Activated naive CD4-positive, alpha-beta T cell treated with anti-CD3 and anti-CD28 coated beads for 36 hours (primary cell): ENCODE data around the gene CAPN12. TPM values are rescaled to one million over a fixed set of nuclear protein-coding genes. Genes with fewer than 3 reads are reported as not detected.

ENCODE experiments used
- CTCF ChIA-PET: fragments of 350-600 bp; sonication (Branson Sonifier 250); formaldehyde crosslinking; loops from one replicate; lab custom pipeline; 2021; ENCODE audit warnings: antibody characterized with exemption; lab: Charles Lee
- DNase-seq: peaks from one replicate; pipeline ENCODE4 v3.0.0-alpha.2; 2020
- H3K27ac Mint-ChIP-seq: one replicate; pipeline ENCODE4 v1.8.0; 2021; ENCODE audit warnings: mild to moderate bottlenecking, mixed read lengths
- H3K27me3 Mint-ChIP-seq: one replicate; pipeline ENCODE4 v1.8.0; 2021; ENCODE audit warnings: low read depth, mixed read lengths
- H3K36me3 Mint-ChIP-seq: one replicate; pipeline ENCODE4 v1.8.0; 2021; ENCODE audit warnings: low read depth, mixed read lengths
- H3K4me1 Mint-ChIP-seq: one replicate; pipeline ENCODE4 v1.8.0; 2021; ENCODE audit warnings: low read depth, mixed read lengths
- H3K4me3 Mint-ChIP-seq: one replicate; pipeline ENCODE4 v1.8.0; 2021; ENCODE audit warnings: mild to moderate bottlenecking, moderate library complexity, mixed read lengths
- H3K9me3 Mint-ChIP-seq: one replicate; pipeline ENCODE4 v1.8.0; 2021; ENCODE audit warnings: mixed read lengths
- intact Hi-C: fragments of 100-400 bp; cut with micrococcal nuclease; formaldehyde crosslinking; loops from one replicate; pipeline ENCODE4 v1.15.1; 2023
- total RNA-seq, 2 experiments: library from RNA; stranded (reverse); gene quantifications; one replicate each; pipeline ENCODE4 v1.2.3, GENCODE V29; 2021

The CAPN12 gene
- total RNA-seq, 2 experiments from 2014 or later = 1.9 to 2.2 TPM

DNA sequence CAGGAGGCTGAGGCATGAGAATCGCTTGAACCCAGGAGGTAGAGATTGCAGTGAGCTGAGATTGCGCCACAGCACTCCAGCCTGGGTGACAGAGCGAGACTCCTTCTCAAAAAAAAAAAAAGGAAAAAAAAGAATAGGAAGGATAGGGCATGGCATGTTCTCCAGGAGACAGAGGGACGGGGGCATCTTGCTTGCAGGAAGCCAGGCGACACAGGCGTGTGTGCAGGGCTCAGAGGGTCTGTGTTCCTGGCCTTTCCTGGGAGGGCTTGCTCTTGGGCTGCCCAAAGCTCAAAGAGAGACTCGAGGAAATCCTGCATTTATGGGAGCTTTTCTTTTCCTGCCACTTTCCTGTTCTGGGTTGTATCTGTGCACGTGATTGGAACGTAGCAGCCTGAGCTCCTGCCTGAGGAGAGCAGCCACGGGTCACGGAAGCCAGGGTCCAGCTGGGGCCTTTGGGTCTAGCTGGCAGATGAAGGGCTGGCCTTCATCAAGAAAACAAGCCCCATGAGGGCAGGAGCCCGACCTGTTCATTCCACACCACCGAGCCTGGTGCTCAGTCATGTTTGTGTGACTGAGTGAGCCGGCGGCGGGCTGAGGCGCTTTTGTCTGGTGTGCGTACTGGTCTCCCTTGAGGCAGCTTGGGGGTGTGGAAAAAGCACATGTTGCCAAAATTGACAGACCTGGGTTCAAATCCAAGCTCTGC is 44.5 kb downstream of the CAPN12 start:
- CTCF ChIA-PET = interaction anchor here (0.6 to 0.9 kb wide), 2 partner anchors 11 to 101 kb away, joined by 3 to 6 read pairs; no protein-coding TSS in a partner anchor
- Mint-ChIP-seq H3K36me3 (peaks cover 5% of the 10 kb centered on the region), H3K27ac (no peak overlapping the region), H3K27me3 (no peaks in the 10 kb centered on the region), H3K4me1 (peaks cover 14% of the 10 kb centered on the region), H3K9me3 (no peaks in the 10 kb centered on the region), H3K4me3 (no peak overlapping the region)
- intact Hi-C loops = no loop called here
- DNase-seq = no peak

DNA sequence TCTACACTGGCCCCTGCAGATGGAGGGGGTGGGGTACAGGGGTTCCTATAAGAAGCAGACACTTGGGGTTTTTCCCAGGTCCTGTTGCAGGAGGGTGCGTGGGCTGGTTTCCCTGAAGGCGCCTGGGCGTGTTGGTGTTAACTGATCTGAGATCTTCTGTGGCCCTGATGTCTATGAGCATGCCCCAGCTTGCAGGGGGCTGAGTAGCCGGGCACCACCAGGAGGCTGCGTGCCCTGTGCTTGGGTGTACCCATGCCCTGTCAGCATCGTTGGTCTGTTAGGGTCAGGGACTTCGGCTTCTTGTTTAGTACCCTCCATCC is 45.3 kb downstream of the CAPN12 start:
- intact Hi-C loops = no loop called here
- DNase-seq = peak; percentile 32
- Mint-ChIP-seq H3K9me3 (no peaks in the 10 kb centered on the region), H3K27ac (no peak overlapping the region), H3K4me1 (peaks cover 17% of the 10 kb centered on the region), H3K4me3 (no peak overlapping the region), H3K36me3 (peaks cover 5% of the 10 kb centered on the region), H3K27me3 (no peaks in the 10 kb centered on the region)
- CTCF ChIA-PET = interaction anchor here (0.9 kb wide), 1 partner anchor 12 kb away, joined by 3 read pairs; no protein-coding TSS in a partner anchor

DNA sequence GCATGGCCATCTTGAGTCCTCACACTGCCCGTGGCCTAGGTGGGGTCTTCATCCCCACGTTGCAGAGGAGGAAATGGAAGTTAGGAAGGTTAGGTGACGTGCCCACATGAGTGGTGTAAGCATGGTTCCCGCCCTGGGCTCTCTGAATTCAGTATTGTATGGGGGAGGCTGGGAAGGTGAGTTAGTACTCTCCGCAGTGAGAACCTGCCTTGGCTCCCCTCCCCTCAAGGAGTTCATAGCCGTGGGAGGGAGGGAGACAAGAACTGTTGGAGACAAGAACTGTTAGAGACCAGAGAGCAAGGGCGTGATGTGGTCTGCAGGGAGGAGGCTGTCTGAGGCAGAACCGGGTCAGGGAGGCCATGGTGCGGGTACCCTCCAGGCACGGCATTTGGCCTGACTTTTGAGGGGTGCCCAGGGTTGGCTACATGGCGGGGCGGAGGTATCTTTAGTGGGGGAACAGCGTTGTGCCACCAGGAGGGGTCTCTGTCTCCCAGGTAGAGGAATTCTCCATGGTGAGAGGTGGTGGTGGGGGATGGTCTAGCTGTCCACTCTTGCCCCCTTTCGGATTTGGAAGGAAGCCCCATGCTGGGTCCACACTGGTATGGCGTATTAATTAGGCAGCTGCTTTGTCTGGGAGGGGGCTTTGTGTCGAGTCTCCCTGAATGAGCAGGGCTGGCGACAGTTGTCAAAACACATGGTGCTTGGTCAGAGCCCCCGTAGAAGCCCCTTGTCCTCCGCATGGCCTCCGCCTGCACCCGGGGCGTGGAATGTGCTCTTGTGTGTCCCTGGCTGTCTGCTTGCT is 45.8 kb downstream of the CAPN12 start:
- Mint-ChIP-seq H3K36me3 (peaks cover 5% of the 10 kb centered on the region), H3K27me3 (no peaks in the 10 kb centered on the region), H3K4me3 (no peak overlapping the region), H3K27ac (no peak overlapping the region), H3K9me3 (no peaks in the 10 kb centered on the region), H3K4me1 (peaks cover 22% of the 10 kb centered on the region)
- DNase-seq = no peak
- intact Hi-C loops = no loop called here
- CTCF ChIA-PET = no interaction called here

DNA sequence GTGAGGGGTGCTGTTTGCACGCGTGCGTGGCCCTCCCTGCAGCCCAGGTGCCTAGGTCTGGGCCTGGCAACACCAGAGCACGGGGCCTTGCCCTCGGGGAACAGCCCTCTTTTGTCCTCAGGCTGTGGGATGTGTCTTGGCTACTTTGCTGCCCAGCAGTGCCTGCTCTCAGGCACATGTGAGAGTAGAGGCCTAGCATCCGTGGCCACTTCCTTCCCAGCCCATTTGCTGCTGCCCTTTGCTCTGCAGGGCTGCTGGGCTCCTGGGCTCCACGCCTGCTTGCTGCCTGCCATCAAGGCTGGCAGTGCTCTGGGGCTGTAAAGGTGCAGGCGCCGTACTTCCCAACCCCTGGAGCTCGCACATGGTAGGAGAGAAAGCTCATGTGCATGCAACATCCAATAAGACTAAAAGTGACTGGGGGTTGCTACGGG is 46.6 kb downstream of the CAPN12 start:
- Mint-ChIP-seq H3K9me3 (no peaks in the 10 kb centered on the region), H3K27ac (no peak overlapping the region), H3K27me3 (no peaks in the 10 kb centered on the region), H3K4me3 (no peak overlapping the region), H3K4me1 (peaks cover 29% of the 10 kb centered on the region), H3K36me3 (peaks cover 5% of the 10 kb centered on the region)
- intact Hi-C loops = no loop called here
- DNase-seq = no peak
- CTCF ChIA-PET = no interaction called here

DNA sequence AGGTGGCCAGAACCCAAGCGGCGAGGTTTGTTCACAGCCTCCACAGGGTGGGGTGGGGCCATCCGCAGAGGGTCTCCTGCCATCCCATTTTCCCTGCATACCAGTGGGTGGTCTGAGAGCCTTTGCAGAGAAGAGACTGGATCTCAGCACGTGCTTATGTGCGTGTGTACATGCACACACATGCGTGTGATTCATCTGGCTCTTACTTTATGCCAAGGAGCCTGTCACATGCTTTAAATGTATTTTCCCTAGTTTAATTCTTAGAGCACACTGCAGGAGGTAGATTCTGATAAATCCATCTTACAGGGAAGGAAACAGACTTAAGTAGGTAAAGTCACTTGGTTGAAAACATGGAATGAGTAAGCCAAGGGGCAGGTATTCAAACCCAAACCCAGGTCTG is 47.1 kb downstream of the CAPN12 start:
- peaks cover 29% of the 10 kb centered on the region for H3K4me1 Mint-ChIP-seq
- no peak overlapping the region for H3K4me3 Mint-ChIP-seq
- DNase-seq = no peak
- H3K27ac Mint-ChIP-seq = no peak overlapping the region
- intact Hi-C loops = no loop called here
- CTCF ChIA-PET = no interaction called here
- peaks cover 5% of the 10 kb centered on the region for H3K36me3 Mint-ChIP-seq
- no peaks in the 10 kb centered on the region for H3K27me3 Mint-ChIP-seq
- H3K9me3 Mint-ChIP-seq = no peaks in the 10 kb centered on the region

DNA sequence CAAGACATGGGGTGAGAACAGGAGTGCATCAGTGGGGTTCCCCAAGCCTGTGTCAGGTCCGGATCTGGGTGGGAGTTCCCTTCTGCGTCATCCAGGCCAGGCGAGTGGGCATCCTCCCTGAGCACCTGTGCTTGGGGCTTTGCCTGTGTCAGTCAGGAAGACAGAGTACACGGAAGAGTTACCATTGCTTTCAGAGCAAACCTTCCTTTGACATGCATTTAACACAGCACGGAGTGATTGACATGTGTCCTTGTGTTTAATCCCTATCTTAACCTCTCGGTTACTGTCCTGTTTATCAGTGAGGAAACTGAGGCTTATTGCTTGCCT is 47.6 kb downstream of the CAPN12 start:
- Mint-ChIP-seq H3K9me3 (no peaks in the 10 kb centered on the region), H3K4me3 (no peak overlapping the region), H3K36me3 (peaks cover 5% of the 10 kb centered on the region), H3K4me1 (peaks cover 29% of the 10 kb centered on the region), H3K27me3 (no peaks in the 10 kb centered on the region), H3K27ac (no peak overlapping the region)
- CTCF ChIA-PET = interaction anchor here (0.5 kb wide), 1 partner anchor 936 kb away, joined by 4 read pairs; no protein-coding TSS in a partner anchor
- intact Hi-C loops = no loop called here
- no peak for DNase-seq

DNA sequence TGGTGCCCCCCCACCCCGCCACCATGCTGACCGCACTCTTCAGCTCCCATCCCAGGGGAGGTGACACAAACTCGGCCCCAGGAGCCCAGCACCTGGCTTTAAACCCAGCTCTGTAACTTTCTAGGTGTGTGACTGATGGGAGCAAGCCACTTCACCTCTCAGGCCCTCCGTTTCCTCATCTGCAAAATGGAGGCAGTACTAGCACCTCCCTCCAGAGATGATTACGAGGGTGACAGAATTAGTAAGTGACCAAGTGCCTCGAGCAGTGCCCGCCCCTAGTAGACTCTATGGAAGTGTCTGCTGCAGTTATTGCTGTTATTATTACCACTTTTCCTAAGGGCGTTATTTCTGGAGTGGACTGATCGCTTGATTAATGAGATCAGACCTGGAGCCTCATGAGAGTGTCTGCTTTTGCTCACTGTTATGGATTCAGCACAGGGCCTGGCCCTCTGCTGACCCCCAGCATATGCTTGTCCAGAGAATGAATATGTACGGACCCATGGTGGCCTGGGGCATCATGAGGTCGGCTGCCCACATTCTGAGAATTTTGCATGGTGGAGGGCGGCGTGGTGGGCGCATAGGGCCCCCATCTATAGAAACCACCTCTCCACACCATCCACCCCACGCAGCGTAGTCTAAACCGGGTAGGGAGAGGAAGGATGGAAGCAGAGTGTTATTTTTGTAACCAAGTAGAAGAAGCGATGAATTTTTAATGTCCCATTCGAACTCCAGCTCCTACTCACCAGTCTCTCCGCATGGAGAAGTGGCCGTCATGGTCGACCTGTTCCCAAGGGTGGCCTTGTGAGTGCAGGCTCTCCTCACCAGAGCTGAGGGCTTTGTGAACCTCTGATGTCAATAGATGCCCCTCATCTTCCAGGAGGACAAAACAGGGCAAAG is 48.2 kb downstream of the CAPN12 start:
- H3K9me3 Mint-ChIP-seq = no peaks in the 10 kb centered on the region
- DNase-seq = no peak
- H3K4me1 Mint-ChIP-seq = peaks cover 29% of the 10 kb centered on the region
- CTCF ChIA-PET = interaction anchor here (0.5 to 1.0 kb wide), 2 partner anchors 219 to 936 kb away, joined by 3 to 4 read pairs; no protein-coding TSS in a partner anchor
- no peak overlapping the region for H3K27ac Mint-ChIP-seq
- H3K27me3 Mint-ChIP-seq = no peaks in the 10 kb centered on the region
- intact Hi-C loops = no loop called here
- peaks cover 1% of the 10 kb centered on the region for H3K36me3 Mint-ChIP-seq
- H3K4me3 Mint-ChIP-seq = no peak overlapping the region

DNA sequence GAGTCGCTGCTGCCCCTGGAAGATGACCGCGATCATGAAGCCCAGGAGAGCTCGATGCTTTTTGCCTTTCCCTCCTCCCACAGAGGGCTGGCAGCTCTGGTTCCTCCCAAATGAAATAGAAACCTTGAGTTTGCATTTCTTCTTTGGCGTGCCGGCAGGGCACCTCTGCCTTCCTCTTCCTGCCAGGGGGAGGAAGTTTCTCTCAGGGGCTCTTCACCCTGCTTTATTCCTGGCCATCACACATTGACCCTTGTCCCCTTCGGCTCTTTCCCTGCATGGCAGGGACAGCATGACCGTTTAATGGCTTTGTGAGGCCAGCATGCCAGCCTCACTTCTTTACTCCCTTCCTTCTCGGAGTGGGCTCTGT is 49.0 kb downstream of the CAPN12 start:
- intact Hi-C loops = no loop called here
- Mint-ChIP-seq H3K9me3 (no peaks in the 10 kb centered on the region), H3K4me1 (peaks cover 29% of the 10 kb centered on the region), H3K27ac (no peak overlapping the region), H3K27me3 (no peaks in the 10 kb centered on the region), H3K4me3 (no peak overlapping the region), H3K36me3 (no peaks in the 10 kb centered on the region)
- DNase-seq = no peak
- CTCF ChIA-PET = interaction anchor here (1.0 kb wide), 1 partner anchor 220 kb away, joined by 3 read pairs; no protein-coding TSS in a partner anchor

DNA sequence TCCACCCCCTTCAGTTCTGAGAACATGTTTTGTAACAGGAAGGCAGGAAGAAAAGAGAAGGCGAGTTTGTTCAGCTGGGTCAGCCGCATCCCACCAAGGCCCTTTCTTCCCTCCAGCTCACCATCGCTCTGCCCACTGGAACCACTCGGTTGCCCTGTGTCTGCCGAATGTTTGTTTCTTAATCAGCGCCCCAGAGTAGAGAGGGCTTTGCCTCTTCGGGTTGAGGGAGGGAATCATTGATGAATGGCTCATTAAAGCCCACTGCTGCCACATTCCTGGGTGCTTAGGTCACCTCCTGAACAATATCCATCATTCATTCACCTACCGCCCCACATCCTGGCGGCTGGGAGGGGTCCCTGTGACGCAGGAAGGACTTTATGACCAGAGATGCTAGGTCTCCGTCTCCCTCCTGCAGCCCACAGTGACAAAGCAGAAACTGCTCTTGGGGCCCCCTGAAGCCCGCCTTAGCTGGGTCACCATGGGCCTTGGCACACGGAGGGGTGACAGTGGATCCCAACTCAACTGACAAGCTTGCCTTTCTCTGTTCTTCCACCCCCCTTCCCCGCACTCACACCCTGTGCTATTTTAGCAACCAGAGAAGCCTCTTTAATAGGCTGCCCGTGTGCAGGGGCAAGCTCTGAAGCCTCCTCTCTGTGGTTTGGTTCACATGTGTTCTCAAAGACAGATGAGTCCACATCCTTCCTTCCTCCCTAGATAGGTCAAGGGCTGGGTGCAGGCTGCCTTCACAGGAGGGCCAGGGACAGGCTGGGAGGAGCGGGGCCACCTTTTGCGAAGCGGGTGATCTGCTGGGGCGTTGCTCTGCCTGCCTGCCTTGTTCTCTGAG is 50.7 kb downstream of the CAPN12 start:
- no peak for DNase-seq
- Mint-ChIP-seq H3K4me1 (peaks cover 23% of the 10 kb centered on the region), H3K36me3 (peaks cover 2% of the 10 kb centered on the region), H3K27ac (no peak overlapping the region), H3K4me3 (no peak overlapping the region), H3K9me3 (no peaks in the 10 kb centered on the region), H3K27me3 (no peaks in the 10 kb centered on the region)
- CTCF ChIA-PET = no interaction called here
- intact Hi-C loops = no loop called here

DNA sequence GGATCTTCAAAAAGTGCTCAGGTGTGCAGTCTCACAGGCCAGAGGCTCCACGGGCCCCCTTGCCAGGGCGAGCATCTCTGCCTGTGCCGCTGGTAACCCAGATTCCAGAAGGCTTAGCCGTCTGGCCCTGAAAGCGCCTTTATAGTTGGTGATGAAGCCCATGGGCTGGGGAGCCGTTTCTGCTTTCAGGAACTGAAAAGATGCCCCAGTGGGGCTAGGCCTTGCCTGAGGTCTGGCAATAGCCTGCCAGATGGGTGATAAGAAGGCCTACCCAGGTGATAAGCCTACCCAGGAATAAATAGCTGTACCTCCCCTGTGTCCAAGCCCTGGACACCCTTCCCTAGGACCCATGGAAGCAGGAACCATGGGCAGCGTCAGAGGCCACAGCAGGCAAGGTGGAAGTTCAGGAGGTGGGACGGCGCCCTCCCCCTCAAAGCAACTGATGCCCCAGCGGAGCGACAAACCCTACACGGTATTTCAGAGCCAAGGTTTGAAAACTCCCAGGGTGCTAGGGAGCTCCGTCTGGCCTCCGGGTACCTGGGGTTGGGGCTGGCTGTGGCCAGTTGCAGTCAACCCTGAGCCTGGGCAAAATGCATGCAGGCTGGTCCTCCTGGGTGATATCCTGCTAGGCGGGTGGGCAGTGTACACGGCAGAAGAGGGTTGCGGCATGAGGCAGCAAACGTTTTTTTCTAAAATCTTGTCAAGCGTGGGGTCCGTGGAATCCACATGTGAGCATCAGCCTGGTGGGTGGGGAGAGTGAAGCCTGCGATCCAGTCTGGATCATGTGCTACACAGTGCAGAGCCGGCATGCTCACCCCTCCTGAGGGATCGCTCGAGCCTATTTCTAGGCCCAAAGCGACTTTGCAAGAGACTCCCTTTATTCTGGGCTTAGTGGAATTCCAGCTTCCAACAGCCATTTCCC is 51.6 kb downstream of the CAPN12 start:
- H3K36me3 Mint-ChIP-seq = peaks cover 2% of the 10 kb centered on the region
- CTCF ChIA-PET = no interaction called here
- intact Hi-C loops = no loop called here
- DNase-seq = no peak
- no peak overlapping the region for H3K4me3 Mint-ChIP-seq
- no peaks in the 10 kb centered on the region for H3K9me3 Mint-ChIP-seq
- peaks cover 14% of the 10 kb centered on the region for H3K4me1 Mint-ChIP-seq
- no peaks in the 10 kb centered on the region for H3K27me3 Mint-ChIP-seq
- no peak overlapping the region for H3K27ac Mint-ChIP-seq

DNA sequence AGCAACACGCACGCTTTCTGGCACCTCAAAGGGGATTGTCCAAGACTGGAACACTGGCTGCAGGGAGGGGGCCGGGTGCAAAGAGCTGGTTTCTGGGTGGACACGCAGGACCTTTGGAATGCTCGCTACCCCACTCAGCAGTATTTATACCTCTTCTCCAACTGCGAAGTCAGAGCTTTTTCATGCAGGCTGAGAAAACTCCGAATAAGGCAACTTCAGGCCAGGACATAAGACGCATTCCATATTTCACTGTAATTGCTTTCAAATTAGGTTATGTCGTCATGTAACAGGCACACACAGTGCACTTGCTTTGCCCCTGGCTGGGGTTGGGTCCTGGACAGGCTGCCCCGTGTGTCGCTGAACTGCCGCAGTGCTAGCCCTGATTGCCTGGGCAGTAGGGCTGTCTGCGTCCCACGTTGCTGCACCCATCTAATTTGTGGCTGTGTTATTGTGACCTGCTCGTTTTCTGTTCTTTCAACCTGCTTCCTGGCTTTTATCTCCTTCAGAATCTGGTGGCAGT is 52.3 kb downstream of the CAPN12 start:
- no peak overlapping the region for H3K4me3 Mint-ChIP-seq
- H3K36me3 Mint-ChIP-seq = peaks cover 2% of the 10 kb centered on the region
- no peak for DNase-seq
- H3K9me3 Mint-ChIP-seq = no peaks in the 10 kb centered on the region
- CTCF ChIA-PET = no interaction called here
- intact Hi-C loops = no loop called here
- no peaks in the 10 kb centered on the region for H3K27me3 Mint-ChIP-seq
- no peak overlapping the region for H3K27ac Mint-ChIP-seq
- peaks cover 19% of the 10 kb centered on the region for H3K4me1 Mint-ChIP-seq
